ENCODE results near the gene TLK1. TPM values are rescaled to one million over a fixed set of nuclear protein-coding genes. Genes with fewer than 3 reads are reported as not detected.

TLK1 gene
- total RNA-seq (2013; cell fraction: nucleolus; rRNA removed), result 122 and 146 TPM in 2 replicates
- total RNA-seq (2014; rRNA removed) (25.1 and 29.0 TPM in 2 replicates), total RNA-seq (2014; rRNA removed; fragmentation: Illumina TruSeq; extraction: Trizol) (48.4 and 51.6 TPM in 2 replicates), total RNA-seq (2021) (122 TPM in 2 replicates), polyA plus RNA-seq (2011; rRNA removed) (50.2 and 77.0 TPM in 2 replicates), polyA plus RNA-seq (2014; fragmentation: Illumina TruSeq; extraction: Trizol) (79.9 and 99.5 TPM in 2 replicates), polyA plus RNA-seq (2014; fragmentation: Nextera tagmentation; extraction: Ambion mirVana) (100 to 1,000 TPM in 1 of 2 experiments, 10 to 100 TPM in 1; 42.5 to 126 TPM), polyA plus RNA-seq (2014; rRNA removed) (26.3 and 28.4 TPM in 2 replicates), polyA plus RNA-seq (2016; fragmentation: Nextera tagmentation; extraction: Ambion mirVana) (10 to 100 TPM; 64.4 to 71.3 TPM), polyA minus RNA-seq (2011; rRNA and poly(A)+ RNA removed) (39.4 and 60.5 TPM in 2 replicates), Bru-seq, nascent RNA (percentile 95 among the genes with signal in this experiment), BruChase-seq, experiment 1, labeled RNA remaining after a 6-hour chase (percentile 91 among the genes with signal in this experiment), BruChase-seq, experiment 2, labeled RNA remaining after a 2-hour chase (percentile 91 among the genes with signal in this experiment)
- polyA plus RNA-seq (2011; ENCODE audit: low read depth), result 21.4 TPM
- polyA plus RNA-seq (2011; cell fraction: cytosol; rRNA removed), result 13.1 and 18.1 TPM in 2 replicates
- polyA plus RNA-seq (2011; cell fraction: nucleus; rRNA removed), result 21.7 and 25.4 TPM in 2 replicates
- polyA plus RNA-seq (2012), result 43.7 and 60.4 TPM in 2 replicates
- polyA minus RNA-seq (2011; cell fraction: cytosol; rRNA and poly(A)+ RNA removed), result 31.0 and 41.9 TPM in 2 replicates
- polyA minus RNA-seq (2011; cell fraction: nucleus; rRNA and poly(A)+ RNA removed), result 38.4 and 75.1 TPM in 2 replicates
- long read RNA-seq, experiment 1, full-length matches to known transcripts, result 3 of 125 reads
- long read RNA-seq, experiment 1, partial matches to known transcripts, result 7 of 125 reads
- long read RNA-seq, experiment 1, other reads (novel, unspliced or antisense), result 115 of 125 reads
- long read RNA-seq, experiment 2, full-length matches to known transcripts, result 3 of 74 reads
- long read RNA-seq, experiment 2, partial matches to known transcripts, result 44 of 74 reads
- long read RNA-seq, experiment 2, other reads (novel, unspliced or antisense), result 27 of 74 reads

GRCh38 chr2:171160119-171160955 is at the start of gene TLK1:
TSS of gene TLK1 (minus strand) at chr2:171160893. CDS start at chr2:171160428, 465 bp downstream.
- Histone ChIP-seq H3K9ac (ENCODE audit: control insufficient read depth, insufficient read depth, low read length) (peak within 1 kb of the TSS; percentile 98), H3K9me3 (replicated peaks; ENCODE audit: control insufficient read depth, insufficient read depth, low read length) (no peaks in the 10 kb centered on the region), H3K27ac (ENCODE audit: control insufficient read depth, insufficient read depth) (peak within 1 kb of the TSS; percentile 96), H4K20me1 (ENCODE audit: control insufficient read depth, insufficient read depth) (peaks cover 9% of the 10 kb centered on the region; the same call in 1 of the 2 replicates), H3K27me3 (replicated peaks in 1 of 2; ENCODE audit: control insufficient read depth in 2 of 2, insufficient read depth in 2 of 2, low read length in 1 of 2) (no peaks in the 10 kb centered on the region), H3K4me2 (ENCODE audit: control insufficient read depth, insufficient read depth) (peak within 1 kb of the TSS; percentile 91), H3K4me1 (ENCODE audit: control insufficient read depth, insufficient read depth, low read length) (peaks cover 20% of the 10 kb centered on the region), H2AFZ (ENCODE audit: control insufficient read depth, low read depth, low read length) (peak within 1 kb of the TSS; percentile 41), H3K4me3 (peak within 1 kb of the TSS; percentile 91), H3K36me3 (ENCODE audit: control insufficient read depth in 2 of 2, insufficient read depth in 2 of 2, low read length in 1 of 2) (no peaks in the 10 kb centered on the region), H3K79me2 (ENCODE audit: control insufficient read depth, insufficient read depth, low read length) (peaks cover 67% of the 10 kb centered on the region)
- ATAC-seq (peak; percentile 64), DNase-seq (ENCODE audit: low read depth, low spot score) (no peak), FAIRE-seq (no peak)
- in situ Hi-C loops (cut with MboI) (loop anchor here (5.0 kb wide), 1 partner anchor 157 kb away; no protein-coding TSS in a partner anchor), intact Hi-C loops (cut with micrococcal nuclease; ENCODE audit: unreplicated experiment) (no loop called here)
- SMC1A ChIA-PET (ENCODE audit: uncharacterized antibody, unreplicated experiment), result interaction anchor here (1.5 to 14.6 kb wide), 5 partner anchors 74 to 256 kb away, joined by 4 to 236 read pairs (median 65); no protein-coding TSS in a partner anchor
- POLR2A ChIA-PET, result interaction anchor here (1.5 to 11.0 kb wide), 5 partner anchors 10 to 271 kb away, joined by 3 to 143 read pairs (median 6); no protein-coding TSS in a partner anchor
- RAD21 ChIA-PET (ENCODE audit: unreplicated experiment), result interaction anchor here (0.7 to 10.2 kb wide), 10 partner anchors 73 to 374 kb away, joined by 3 to 102 read pairs (median 6); partner anchors contain the start of gene METTL8
- no TSS peak for BruUV-seq (replicated peaks)
- under 1% methylated on average over 22 of the region's 97 CpGs for WGBS (ENCODE audit: insufficient coverage, insufficient replicate concordance, low lambda C conversion rate, missing lambda C conversion rate)
- CTCF ChIA-PET, result interaction anchor here (1.5 to 11.1 kb wide), 6 partner anchors 73 to 256 kb away, joined by 3 to 92 read pairs (median 30); no protein-coding TSS in a partner anchor
- no peak for TF ChIP-seq SKIL (IDR thresholded peaks at IDR 0.05; ENCODE audit: low read depth, poor library complexity, severe bottlenecking)
- 0 out of 2 replicates have a peak, but pooled peaks have one; percentile 46 for TF ChIP-seq TCF3 (IDR thresholded peaks at IDR 0.05; ENCODE audit: borderline replicate concordance, insufficient read depth, low read depth, low read length)
- no peak for TF ChIP-seq MEF2A (IDR thresholded peaks at IDR 0.05; ENCODE audit: insufficient read depth, low read depth, low read length)
- TF ChIP-seq HCFC1 (IDR thresholded peaks at IDR 0.05; ENCODE audit: low read length), result 0 out of 2 replicates have a peak, but pooled peaks have one; percentile 9
- TF ChIP-seq, protein P1, sequence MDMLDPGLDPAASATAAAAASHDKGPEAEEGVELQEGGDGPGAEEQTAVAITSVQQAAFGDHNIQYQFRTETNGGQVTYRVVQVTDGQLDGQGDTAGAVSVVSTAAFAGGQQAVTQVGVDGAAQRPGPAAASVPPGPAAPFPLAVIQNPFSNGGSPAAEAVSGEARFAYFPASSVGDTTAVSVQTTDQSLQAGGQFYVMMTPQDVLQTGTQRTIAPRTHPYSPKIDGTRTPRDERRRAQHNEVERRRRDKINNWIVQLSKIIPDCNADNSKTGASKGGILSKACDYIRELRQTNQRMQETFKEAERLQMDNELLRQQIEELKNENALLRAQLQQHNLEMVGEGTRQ (IDR thresholded peaks at IDR 0.05; ENCODE audit: borderline replicate concordance, low read depth, low read length), result no peak
- 0 out of 4 replicates have a peak, but pooled peaks of 1 of the 2 experiments have one; percentile 19 for TF ChIP-seq ETV6 (conservative IDR thresholded peaks at IDR 0.05 in 1 of 2, IDR thresholded peaks at IDR 0.05 in 1 of 2; ENCODE audit: borderline replicate concordance in 1 of 2, low read depth in 1 of 2)
- TF ChIP-seq POU2F2 (IDR thresholded peaks at IDR 0.05; ENCODE audit: borderline replicate concordance, low read depth, low read length), result 0 out of 3 replicates have a peak, but pooled peaks have one; percentile 7
- TF ChIP-seq IKZF1 (conservative IDR thresholded peaks at IDR 0.05), result peak; percentile 77
- TF ChIP-seq, protein P2, sequence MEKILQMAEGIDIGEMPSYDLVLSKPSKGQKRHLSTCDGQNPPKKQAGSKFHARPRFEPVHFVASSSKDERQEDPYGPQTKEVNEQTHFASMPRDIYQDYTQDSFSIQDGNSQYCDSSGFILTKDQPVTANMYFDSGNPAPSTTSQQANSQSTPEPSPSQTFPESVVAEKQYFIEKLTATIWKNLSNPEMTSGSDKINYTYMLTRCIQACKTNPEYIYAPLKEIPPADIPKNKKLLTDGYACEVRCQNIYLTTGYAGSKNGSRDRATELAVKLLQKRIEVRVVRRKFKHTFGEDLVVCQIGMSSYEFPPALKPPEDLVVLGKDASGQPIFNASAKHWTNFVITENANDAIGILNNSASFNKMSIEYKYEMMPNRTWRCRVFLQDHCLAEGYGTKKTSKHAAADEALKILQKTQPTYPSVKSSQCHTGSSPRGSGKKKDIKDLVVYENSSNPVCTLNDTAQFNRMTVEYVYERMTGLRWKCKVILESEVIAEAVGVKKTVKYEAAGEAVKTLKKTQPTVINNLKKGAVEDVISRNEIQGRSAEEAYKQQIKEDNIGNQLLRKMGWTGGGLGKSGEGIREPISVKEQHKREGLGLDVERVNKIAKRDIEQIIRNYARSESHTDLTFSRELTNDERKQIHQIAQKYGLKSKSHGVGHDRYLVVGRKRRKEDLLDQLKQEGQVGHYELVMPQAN (conservative IDR thresholded peaks at IDR 0.05), result peak; percentile 74
- peak; percentile 92 for TF ChIP-seq YY1 (IDR thresholded peaks at IDR 0.05; ENCODE audit: low read depth, low read length)
